Natural killer cell (primary cell): ENCODE data around the gene ARHGAP12. TPM values are rescaled to one million over a fixed set of nuclear protein-coding genes. Genes with fewer than 3 reads are reported as not detected.
A peak's percentile ranks its signal among the peaks of the same experiment; 100 is the strongest.
"Not testable (repeated sequence)": the region's sequence is repeated elsewhere in the genome, so short reads cannot be mapped to it uniquely, and the experiment has no call there.

ENCODE experiments used
- ATAC-seq, 3 donors: fragments of 150-1000 bp in 2 of 3; fragments of 200-7000 bp in 1 of 3; cut with Tn5 transposase; 1 replicate in 1 of 3; 2 replicates in 2 of 3; pipeline ENCODE4 v1.10.0; 2021; ENCODE audit warnings: mild to moderate bottlenecking in 2 of 3, moderate library complexity in 2 of 3
- DNase-seq, 2 donors: peaks; one replicate each; pipeline versions ENCODE4 v3.0.0 to v3.0.0-alpha.2; 2013 to 2021; ENCODE audit warnings: mixed read lengths in 1 of 2
- H3K27ac ChIP-seq: one replicate; pipeline ENCODE4 v1.5.1; 2013; ENCODE audit warnings: mild to moderate bottlenecking, low read length
- H3K27me3 ChIP-seq: one replicate; pipeline ENCODE4 v1.6.1; 2013; ENCODE audit warnings: low read length; ENCODE audit not compliant: control insufficient read depth, insufficient read depth
- H3K36me3 ChIP-seq: one replicate; pipeline ENCODE4 v1.6.1; 2013; ENCODE audit warnings: low read length; ENCODE audit not compliant: control insufficient read depth, insufficient read depth
- H3K4me1 ChIP-seq: one replicate; pipeline ENCODE4 v1.6.1; 2013; ENCODE audit warnings: low read length; ENCODE audit not compliant: control insufficient read depth, insufficient read depth
- H3K4me3 ChIP-seq: one replicate; pipeline ENCODE4 v1.5.1; 2013; ENCODE audit warnings: low read length
- H3K9me3 ChIP-seq: one replicate; pipeline ENCODE4 v1.6.1; 2013; ENCODE audit warnings: low read length; ENCODE audit not compliant: control insufficient read depth, insufficient read depth
- H3K27ac Mint-ChIP-seq, 2 donors: one replicate each; pipeline ENCODE4 v1.8.0; 2022; ENCODE audit warnings: mild to moderate bottlenecking in 2 of 2, mixed read lengths in 2 of 2, moderate library complexity in 1 of 2
- H3K27me3 Mint-ChIP-seq, 2 donors: one replicate each; pipeline ENCODE4 v1.8.0; 2022; ENCODE audit warnings: low read depth in 2 of 2, mixed read lengths in 2 of 2
- H3K36me3 Mint-ChIP-seq: one replicate; pipeline ENCODE4 v1.8.0; 2022; ENCODE audit warnings: mixed read lengths
- H3K4me1 Mint-ChIP-seq, 2 donors: one replicate each; pipeline ENCODE4 v1.8.0; 2022; ENCODE audit warnings: mixed read lengths in 2 of 2
- H3K4me3 Mint-ChIP-seq: one replicate; pipeline ENCODE4 v1.8.0; 2022; ENCODE audit warnings: mild to moderate bottlenecking, moderate library complexity, mixed read lengths
- H3K9me3 Mint-ChIP-seq, 2 donors: one replicate each; pipeline ENCODE4 v1.8.0; 2022; ENCODE audit warnings: mixed read lengths in 2 of 2
- WGBS: methylation state at CpG from one replicate; pipeline ENCODE4 v1.1.7; 2013; ENCODE audit warnings: missing lambda C conversion rate; ENCODE audit not compliant: insufficient coverage; 5-methylcytosine and 5-hydroxymethylcytosine counted together
- intact Hi-C: fragments of 100-400 bp; cut with micrococcal nuclease; formaldehyde crosslinking; loops from one replicate; pipeline ENCODE4 v1.14.2; 2022
- total RNA-seq, 4 donors: library from RNA; stranded (reverse); fragments of 120-200 nt in 1 of 4; gene quantifications; one replicate each; pipeline versions ENCODE4 v1.2.3 to v1.2.4, GENCODE V29; 2013 to 2022
- TF ChIP-seq, protein P1 (sequence below): fragments of 200-600 bp; IDR thresholded peaks from one replicate; pipeline ENCODE4 v1.8.0; 2022; ENCODE audit warnings: antibody characterized with exemption

Gene ARHGAP12
- total RNA-seq, 3 donors from 2014 or later (not counting 1 experiment from before 2014, with no cell fraction given): 35.1 to 40.2 (median 40.2) TPM

DNA sequence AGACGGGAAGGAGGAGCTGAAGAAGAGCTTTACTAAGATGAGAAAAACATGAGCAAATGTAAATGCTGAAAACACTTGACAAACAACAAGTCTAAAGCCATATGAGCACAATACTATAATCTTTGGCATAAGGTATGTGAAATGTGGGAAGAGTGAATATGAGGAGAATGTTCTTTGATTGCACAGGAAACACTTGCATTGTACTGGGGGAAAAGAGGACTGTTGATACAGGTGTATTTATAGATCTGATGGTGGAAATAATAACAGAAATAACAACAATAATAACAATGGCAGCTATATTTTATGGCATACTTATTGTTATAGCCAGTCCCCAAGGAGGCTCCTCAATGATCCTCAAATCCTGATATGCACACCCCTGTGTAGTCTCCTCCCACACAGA lies 23.0 kb downstream of the ARHGAP12 start:
- no peaks in the 10 kb centered on the region for H3K9me3 Mint-ChIP-seq
- H3K4me1 Mint-ChIP-seq: peaks cover 47 to 63% of the 10 kb centered on the region in 2 donors
- H3K4me3 Mint-ChIP-seq: no peak overlapping the region
- no CpG with 5 or more reads among the region's 1 CpG for WGBS
- no peak for ATAC-seq
- TF ChIP-seq, protein P1, sequence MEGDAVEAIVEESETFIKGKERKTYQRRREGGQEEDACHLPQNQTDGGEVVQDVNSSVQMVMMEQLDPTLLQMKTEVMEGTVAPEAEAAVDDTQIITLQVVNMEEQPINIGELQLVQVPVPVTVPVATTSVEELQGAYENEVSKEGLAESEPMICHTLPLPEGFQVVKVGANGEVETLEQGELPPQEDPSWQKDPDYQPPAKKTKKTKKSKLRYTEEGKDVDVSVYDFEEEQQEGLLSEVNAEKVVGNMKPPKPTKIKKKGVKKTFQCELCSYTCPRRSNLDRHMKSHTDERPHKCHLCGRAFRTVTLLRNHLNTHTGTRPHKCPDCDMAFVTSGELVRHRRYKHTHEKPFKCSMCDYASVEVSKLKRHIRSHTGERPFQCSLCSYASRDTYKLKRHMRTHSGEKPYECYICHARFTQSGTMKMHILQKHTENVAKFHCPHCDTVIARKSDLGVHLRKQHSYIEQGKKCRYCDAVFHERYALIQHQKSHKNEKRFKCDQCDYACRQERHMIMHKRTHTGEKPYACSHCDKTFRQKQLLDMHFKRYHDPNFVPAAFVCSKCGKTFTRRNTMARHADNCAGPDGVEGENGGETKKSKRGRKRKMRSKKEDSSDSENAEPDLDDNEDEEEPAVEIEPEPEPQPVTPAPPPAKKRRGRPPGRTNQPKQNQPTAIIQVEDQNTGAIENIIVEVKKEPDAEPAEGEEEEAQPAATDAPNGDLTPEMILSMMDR: no peak
- H3K27ac ChIP-seq: no peak overlapping the region
- H3K4me1 ChIP-seq: no peaks in the 10 kb centered on the region
- no peak for DNase-seq
- intact Hi-C loops: no loop called here
- no peaks in the 10 kb centered on the region for H3K27me3 Mint-ChIP-seq
- no peak overlapping the region for H3K4me3 ChIP-seq
- H3K36me3 ChIP-seq: peaks cover 23% of the 10 kb centered on the region
- H3K9me3 ChIP-seq: no peaks in the 10 kb centered on the region
- H3K36me3 Mint-ChIP-seq: peaks cover 5% of the 10 kb centered on the region
- no peaks in the 10 kb centered on the region for H3K27me3 ChIP-seq
- peak overlapping the region in 1 of 2 donors; percentile 5 for H3K27ac Mint-ChIP-seq

DNA sequence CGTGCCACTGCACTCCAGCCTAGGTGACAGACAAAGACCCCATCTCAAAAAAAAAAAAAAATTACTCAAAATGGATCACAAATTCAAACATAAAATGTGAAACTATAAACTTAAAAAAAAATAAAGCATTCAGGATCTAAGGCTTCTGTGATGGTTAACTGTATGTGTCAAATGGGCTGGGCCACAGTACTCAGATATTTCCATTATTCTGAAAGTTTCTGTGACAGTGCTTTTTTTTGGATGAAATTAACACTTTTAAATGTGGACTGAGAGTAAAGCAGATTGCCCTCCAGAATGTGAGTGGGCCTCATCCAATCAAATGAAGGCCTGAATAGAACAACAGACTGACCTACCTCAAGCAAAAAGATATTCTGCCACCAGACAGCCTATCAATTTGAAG lies 26.0 kb downstream of the ARHGAP12 start:
- Mint-ChIP-seq H3K27ac (no peak overlapping the region), H3K9me3 (no peaks in the 10 kb centered on the region), H3K4me3 (no peak overlapping the region), H3K27me3 (no peaks in the 10 kb centered on the region), H3K4me1 (peaks cover 56 to 67% of the 10 kb centered on the region in 2 donors), H3K36me3 (peaks cover 5% of the 10 kb centered on the region)
- H3K27me3 ChIP-seq: no peaks in the 10 kb centered on the region
- peaks cover 16% of the 10 kb centered on the region for H3K36me3 ChIP-seq
- ATAC-seq: no peak
- intact Hi-C loops: no loop called here
- 100% methylated on average over 1 of the region's 1 CpG for WGBS
- no peaks in the 10 kb centered on the region for H3K4me1 ChIP-seq
- H3K4me3 ChIP-seq: no peak overlapping the region
- no peak for DNase-seq
- TF ChIP-seq, protein P1: no peak
- no peaks in the 10 kb centered on the region for H3K9me3 ChIP-seq
- no peak overlapping the region for H3K27ac ChIP-seq

DNA sequence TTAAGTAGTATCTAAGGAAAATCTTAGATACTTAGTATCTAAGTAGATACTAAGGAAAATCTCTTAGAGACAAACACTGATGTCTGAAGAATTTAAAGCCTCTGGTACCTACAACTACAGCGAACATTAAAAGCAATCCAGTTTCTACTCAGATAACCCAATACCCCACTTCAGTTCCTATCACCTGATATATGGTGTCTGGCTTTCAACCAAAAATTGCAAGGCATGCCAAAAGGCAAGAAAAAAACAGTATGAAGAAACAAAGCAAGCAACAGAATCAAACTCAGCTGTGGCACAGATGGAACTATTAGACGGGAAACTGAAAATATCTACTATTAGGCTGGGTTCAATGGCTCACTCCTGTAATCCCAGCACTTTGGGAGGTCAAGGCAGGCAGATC lies 31.1 kb downstream of the ARHGAP12 start:
- TF ChIP-seq, protein P1: no peak
- Mint-ChIP-seq H3K27ac (no peak overlapping the region), H3K36me3 (no peaks in the 10 kb centered on the region), H3K27me3 (no peaks in the 10 kb centered on the region), H3K4me3 (no peak overlapping the region), H3K9me3 (no peaks in the 10 kb centered on the region), H3K4me1 (peaks cover 63 to 67% of the 10 kb centered on the region in 2 donors)
- no peaks in the 10 kb centered on the region for H3K27me3 ChIP-seq
- no peaks in the 10 kb centered on the region for H3K9me3 ChIP-seq
- ATAC-seq: no peak
- no peak for DNase-seq
- H3K4me3 ChIP-seq: no peak overlapping the region
- H3K36me3 ChIP-seq: peaks cover 7% of the 10 kb centered on the region
- no peaks in the 10 kb centered on the region for H3K4me1 ChIP-seq
- 93% methylated on average over 2 of the region's 2 CpGs for WGBS
- no peak overlapping the region for H3K27ac ChIP-seq
- intact Hi-C loops: no loop called here

DNA sequence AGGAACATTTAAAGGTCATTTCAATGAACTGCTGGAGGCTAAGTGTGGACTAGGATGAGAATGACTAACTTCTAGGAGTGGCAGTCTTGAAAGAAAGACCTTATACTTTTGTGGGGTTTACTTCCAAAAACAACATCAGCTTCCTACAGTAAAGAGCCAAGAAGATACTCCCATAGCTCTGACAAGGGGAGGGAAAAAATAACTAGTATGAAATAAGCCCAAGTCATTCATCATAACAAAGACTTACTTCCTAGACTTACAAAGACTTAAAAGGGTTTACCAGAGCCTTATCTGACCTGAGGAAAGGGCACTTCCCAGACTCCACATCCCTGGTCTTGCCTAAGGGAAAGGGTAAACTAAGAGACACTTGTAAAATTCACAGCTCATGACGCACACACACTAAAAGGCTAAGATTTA lies 31.7 kb downstream of the ARHGAP12 start:
- no peak for DNase-seq
- ATAC-seq: no peak
- no peaks in the 10 kb centered on the region for H3K4me1 ChIP-seq
- no peaks in the 10 kb centered on the region for H3K9me3 ChIP-seq
- WGBS: no CpG with 5 or more reads among the region's 1 CpG
- H3K36me3 Mint-ChIP-seq: no peaks in the 10 kb centered on the region
- peaks cover 7% of the 10 kb centered on the region for H3K36me3 ChIP-seq
- intact Hi-C loops: no loop called here
- no peaks in the 10 kb centered on the region for H3K27me3 Mint-ChIP-seq
- H3K27ac Mint-ChIP-seq: peak overlapping the region in 1 of 2 donors; percentile 4
- no peak overlapping the region for H3K4me3 Mint-ChIP-seq
- H3K4me3 ChIP-seq: no peak overlapping the region
- no peaks in the 10 kb centered on the region for H3K27me3 ChIP-seq
- peaks cover 62 to 66% of the 10 kb centered on the region in 2 donors for H3K4me1 Mint-ChIP-seq
- no peaks in the 10 kb centered on the region for H3K9me3 Mint-ChIP-seq
- H3K27ac ChIP-seq: no peak overlapping the region
- TF ChIP-seq, protein P1: no peak

DNA sequence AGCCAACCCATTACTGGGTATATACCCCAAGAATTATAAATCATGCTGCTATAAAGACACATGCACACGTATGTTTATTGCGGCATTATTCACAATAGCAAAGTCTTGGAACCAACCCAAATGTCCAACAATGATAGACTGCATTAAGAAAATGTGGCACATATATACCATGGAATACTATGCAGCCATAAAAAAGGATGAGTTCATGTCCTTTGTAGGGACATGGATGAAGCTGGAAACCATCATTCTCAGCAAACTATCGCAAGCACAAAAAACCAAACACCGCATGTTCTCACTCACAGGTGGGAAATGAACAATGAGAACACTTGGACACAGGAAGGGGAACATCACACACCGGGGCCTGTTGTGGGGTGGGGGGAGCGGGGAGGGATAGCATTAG lies 32.9 kb downstream of the ARHGAP12 start:
- H3K9me3 Mint-ChIP-seq, H3K27ac ChIP-seq, H3K4me3 Mint-ChIP-seq, intact Hi-C loops, H3K36me3 ChIP-seq, H3K27me3 ChIP-seq, H3K27me3 Mint-ChIP-seq, ATAC-seq, H3K4me1 ChIP-seq, DNase-seq, H3K4me3 ChIP-seq, H3K27ac Mint-ChIP-seq, H3K9me3 ChIP-seq, H3K36me3 Mint-ChIP-seq: not testable (repeated sequence)
- H3K4me1 Mint-ChIP-seq: peaks cover 64 to 70% of the 10 kb centered on the region in 2 donors
- WGBS: 92% methylated on average over 2 of the region's 6 CpGs
